H1 (cell line): ENCODE results near the gene PAPOLA. TPM values are rescaled to one million over a fixed set of nuclear protein-coding genes. Genes with fewer than 3 reads are reported as not detected.

Experiments
- CTCF ChIA-PET: fragments of 300-600 bp; sonication (Branson Sonifier 250); formaldehyde crosslinking; loops from one replicate; lab custom pipeline; 2021; ENCODE audit not compliant: partially characterized antibody; lab: Charles Lee
- POLR2A ChIA-PET: fragments of 300-600 bp; sonication (Branson Sonifier 250); formaldehyde crosslinking; loops from one replicate; lab custom pipeline; 2021; ENCODE audit warnings: inconsistent platforms; ENCODE audit not compliant: partially characterized antibody; lab: Charles Lee
- DNase-seq, 2 experiments: peaks; one replicate each; pipeline versions ENCODE4 v3.0.0 to v3.0.0-alpha.2; 2010 to 2022; ENCODE audit warnings: low spot score in 2 of 2, low read depth in 1 of 2, mixed read lengths in 1 of 2
- FAIRE-seq: peaks from 2 replicates; lab custom pipeline; 2011; peaks lifted over from hg19 to GRCh38; lab: Jason Lieb, UNC
- H2AFZ ChIP-seq: 2 replicates; pipeline ENCODE4 v1.8.1; 2012; ENCODE audit warnings: low read length, inconsistent platforms
- H2AK5ac ChIP-seq: 2 replicates; pipeline ENCODE4 v1.6.1; 2013; ENCODE audit warnings: low read depth, low read length
- H2BK120ac ChIP-seq: replicated peaks from 2 replicates; pipeline ENCODE3; 2013; ENCODE audit warnings: low read depth, low read length, inconsistent platforms
- H2BK12ac ChIP-seq: 2 replicates; pipeline ENCODE4 v1.6.1; 2013; ENCODE audit warnings: low read depth, low read length
- H2BK15ac ChIP-seq: 2 replicates; pipeline ENCODE4 v1.6.1; 2013; ENCODE audit warnings: low read length
- H2BK20ac ChIP-seq: 2 replicates; pipeline ENCODE4 v1.6.1; 2013; ENCODE audit warnings: low read length
- H2BK5ac ChIP-seq: 2 replicates; pipeline ENCODE4 v1.6.1; 2013; ENCODE audit warnings: low read depth, low read length
- H3K14ac ChIP-seq: 2 replicates; pipeline ENCODE4 v1.6.1; 2013; ENCODE audit warnings: inconsistent platforms; ENCODE audit not compliant: insufficient read length
- H3K18ac ChIP-seq: 2 replicates; pipeline ENCODE4 v1.6.1; 2013; ENCODE audit warnings: low read length; ENCODE audit errors: extremely low read depth
- H3K23ac ChIP-seq: 2 replicates; pipeline ENCODE4 v1.6.1; 2013; ENCODE audit warnings: inconsistent platforms; ENCODE audit not compliant: insufficient read length
- H3K23me2 ChIP-seq: 2 replicates; pipeline ENCODE4 v1.6.1; 2013; ENCODE audit warnings: low read depth, low read length
- H3K27ac ChIP-seq: 2 replicates; pipeline ENCODE4 v1.6.1; 2011; ENCODE audit warnings: low read depth, low read length, inconsistent platforms
- H3K27me3 ChIP-seq, 4 experiments: replicated peaks in 1 of 4; 1 replicate in 1 of 4; 2 replicates in 3 of 4; pipeline versions ENCODE4 v1.6.1 to v1.8.1; 2011 to 2013; ENCODE audit warnings: low read length in 3 of 4, mild to moderate bottlenecking in 3 of 4, inconsistent platforms in 2 of 4, mixed read lengths in 2 of 4, moderate library complexity in 1 of 4; ENCODE audit not compliant: control insufficient read depth in 3 of 4, insufficient read depth in 3 of 4; ENCODE audit errors: extremely low read depth in 1 of 4
- H3K36me3 ChIP-seq, 4 experiments: 2 replicates each; pipeline versions ENCODE4 v1.6.1 to v1.8.1; 2011 to 2013; ENCODE audit warnings: mild to moderate bottlenecking in 4 of 4, low read length in 3 of 4, moderate library complexity in 2 of 4, control low read depth in 1 of 4, inconsistent platforms in 1 of 4; ENCODE audit not compliant: insufficient read depth in 4 of 4, control insufficient read depth in 2 of 4
- H3K4ac ChIP-seq: replicated peaks from 2 replicates; pipeline ENCODE3; 2013; ENCODE audit warnings: low read length, low read depth, mixed read lengths, inconsistent platforms; ENCODE audit not compliant: insufficient read length
- H3K4me1 ChIP-seq, 4 experiments: replicated peaks in 1 of 4; 1 replicate in 1 of 4; 2 replicates in 3 of 4; pipeline versions ENCODE4 v1.6.1 to v1.8.1; 2011 to 2013; ENCODE audit warnings: low read length in 3 of 4, inconsistent platforms in 2 of 4, mixed read lengths in 1 of 4; ENCODE audit not compliant: insufficient read depth in 4 of 4, control insufficient read depth in 3 of 4
- H3K4me2 ChIP-seq, 2 experiments: 2 replicates each; pipeline versions ENCODE4 v1.6.1 to v1.8.1; 2011 to 2013; ENCODE audit warnings: low read depth in 2 of 2, low read length in 2 of 2, control low read depth in 1 of 2, inconsistent platforms in 1 of 2, mild to moderate bottlenecking in 1 of 2; ENCODE audit not compliant: insufficient read depth in 1 of 2
- H3K4me3 ChIP-seq, 4 experiments: fragments of 200-600, 300-600 bp in 1 of 4; sonication (generic), shearing (Covaris generic), sonication (Bioruptor Twin) in 1 of 4; 2 replicates each; pipeline versions ENCODE4 v1.5.1 to v1.8.1; 2011 to 2016; ENCODE audit warnings: low read length in 4 of 4, low read depth in 3 of 4, control low read depth in 2 of 4, inconsistent platforms in 2 of 4, mild to moderate bottlenecking in 2 of 4, mixed read lengths in 1 of 4, moderate library complexity in 1 of 4; ENCODE audit not compliant: insufficient read depth in 2 of 4; ENCODE audit errors: extremely low read depth in 1 of 4
- H3K56ac ChIP-seq: replicated peaks from 2 replicates; pipeline ENCODE3; 2013; ENCODE audit warnings: low read depth, mild to moderate bottlenecking, mixed read lengths, low read length, inconsistent platforms; ENCODE audit not compliant: insufficient read length
- H3K79me1 ChIP-seq: 2 replicates; pipeline ENCODE4 v1.6.1; 2013; ENCODE audit warnings: low read depth, low read length, control low read depth
- H3K79me2 ChIP-seq, 2 experiments: 2 replicates each; pipeline versions ENCODE4 v1.6.1 to v1.8.1; 2012 to 2013; ENCODE audit warnings: low read length in 2 of 2, mild to moderate bottlenecking in 2 of 2, inconsistent platforms in 1 of 2; ENCODE audit not compliant: insufficient read depth in 2 of 2, control insufficient read depth in 1 of 2
- H3K9ac ChIP-seq, 4 experiments: replicated peaks in 1 of 4; 1 replicate in 1 of 4; 2 replicates in 3 of 4; pipeline versions ENCODE4 v1.6.1 to v1.8.1; 2011 to 2013; ENCODE audit warnings: low read depth in 3 of 4, low read length in 3 of 4, control low read depth in 2 of 4, mild to moderate bottlenecking in 2 of 4, moderate library complexity in 2 of 4, inconsistent platforms in 1 of 4; ENCODE audit errors: extremely low read depth in 1 of 4
- H3K9me3 ChIP-seq, 2 experiments: 2 replicates each; pipeline versions ENCODE4 v1.6.1 to v1.8.1; 2012 to 2013; ENCODE audit warnings: mild to moderate bottlenecking in 2 of 2, moderate library complexity in 2 of 2, control low read depth in 1 of 2, inconsistent platforms in 1 of 2, low read depth in 1 of 2, low read length in 1 of 2, mixed read lengths in 1 of 2; ENCODE audit not compliant: insufficient read depth in 2 of 2
- H4K20me1 ChIP-seq, 2 experiments: replicated peaks in 1 of 2; 2 replicates each; pipeline versions ENCODE3 to v1.8.1; 2011 to 2013; ENCODE audit warnings: inconsistent platforms in 2 of 2, low read length in 2 of 2, mild to moderate bottlenecking in 1 of 2; ENCODE audit not compliant: insufficient read depth in 2 of 2, control insufficient read depth in 1 of 2
- H4K5ac ChIP-seq: 2 replicates; pipeline ENCODE4 v1.6.1; 2013; ENCODE audit warnings: low read length, low read depth, mixed read lengths, inconsistent platforms; ENCODE audit not compliant: insufficient read length
- H4K8ac ChIP-seq: 2 replicates; pipeline ENCODE4 v1.8.0; 2013; ENCODE audit warnings: mild to moderate bottlenecking, moderate library complexity, low read length, inconsistent platforms; ENCODE audit not compliant: insufficient read depth; ENCODE audit errors: extremely low read depth
- H4K91ac ChIP-seq: replicated peaks from 2 replicates; pipeline ENCODE3; 2013; ENCODE audit warnings: low read length, mixed read lengths, inconsistent platforms; ENCODE audit not compliant: insufficient read length
- ATF2 ChIP-seq: IDR thresholded peaks from 2 replicates; pipeline ENCODE4 v1.6.1; 2012; ENCODE audit warnings: low read length, inconsistent platforms
- EGR1 ChIP-seq: IDR thresholded peaks from 2 replicates; pipeline ENCODE4 v1.6.1; 2011; ENCODE audit warnings: low read depth, low read length, borderline replicate concordance
- KDM4A ChIP-seq: IDR thresholded peaks from one replicate; pipeline ENCODE4 v1.7.1; 2012; ENCODE audit warnings: low read depth, mild to moderate bottlenecking, moderate library complexity, low read length, inconsistent platforms; ENCODE audit not compliant: severe bottlenecking
- RAD21 ChIP-seq, 2 experiments: IDR thresholded peaks in 1 of 2; conservative IDR thresholded peaks in 1 of 2; 2 replicates each; pipeline ENCODE4 v1.6.1; 2011; ENCODE audit warnings: low read depth in 2 of 2, low read length in 2 of 2, improper control_type of control experiment in 1 of 2, inconsistent platforms in 1 of 2, mild to moderate bottlenecking in 1 of 2, moderate library complexity in 1 of 2
- SP2 ChIP-seq: IDR thresholded peaks from 2 replicates; pipeline ENCODE4 v1.6.1; 2012; ENCODE audit warnings: mild to moderate bottlenecking, low read length, inconsistent platforms
- SUZ12 ChIP-seq: fragments of 200-600 bp; sonication (generic); IDR thresholded peaks from 2 replicates; pipeline ENCODE4 v1.6.1; 2012; ENCODE audit warnings: mild to moderate bottlenecking, inconsistent platforms, low read length, moderate library complexity, mixed read lengths
- USF2 ChIP-seq: IDR thresholded peaks from 2 replicates; pipeline ENCODE4 v1.6.1; 2011; ENCODE audit warnings: low read length, improper control_type of control experiment
- WGBS, 2 experiments: shearing (Covaris generic) in 1 of 2; methylation state at CpG; one replicate each; pipeline versions ENCODE4 v1.1.6 to v1.1.7; 2013 to 2015; ENCODE audit warnings: low lambda C conversion rate in 2 of 2, mixed read lengths in 2 of 2, inconsistent platforms in 1 of 2, low coverage in 1 of 2, missing lambda C conversion rate in 1 of 2; ENCODE audit not compliant: insufficient replicate concordance in 2 of 2, insufficient coverage in 1 of 2, insufficient read length in 1 of 2; ENCODE audit errors: extremely low coverage in 1 of 2, missing lambda C conversion rate in 1 of 2; 5-methylcytosine and 5-hydroxymethylcytosine counted together
- polyA plus RNA-seq, 7 experiments: library from polyadenylated mRNA; depleted of rRNA in 3 of 7; stranded (reverse) in 5 of 7; unstranded in 2 of 7; fragments of >200 nt in 5 of 7; fragments of 200-250 nt in 2 of 7; gene quantifications; 1 replicate in 5 of 7; 2 replicates in 1 of 7; 4 replicates in 1 of 7; pipeline versions ENCODE4 v1.2.1 to v1.2.3, GENCODE V29; 2011 to 2013; ENCODE audit warnings: missing spikeins in 2 of 7, mixed read lengths in 2 of 7
- total RNA-seq: library from RNA; stranded (reverse); fragmentation: NEBNext Ultra II Directional; extraction: Animal tissue kit (Norgen Biotek cat#: 25700); gene quantifications from 2 replicates; pipeline ENCODE4 v1.2.1, GENCODE V29; 2021

PAPOLA gene
- total and polyA plus RNA-seq, 2 of the 8 experiments (the other 6 are each of a cell fraction or from before 2014, with no cell fraction given): 163 to 239 TPM

- H3K4ac ChIP-seq: no peak overlapping the region
Measured at GRCh38 chr14:96565811-96566210, 63.6 kb downstream of the PAPOLA start.

More at GRCh38 chr14:96565811-96566210, 63.6 kb downstream of the PAPOLA start:
- H3K79me2 ChIP-seq: no peaks in the 10 kb centered on the region
- H3K27me3 ChIP-seq: no peaks in the 10 kb centered on the region
- no peak overlapping the region for H2BK5ac ChIP-seq
- TF ChIP-seq KDM4A (no peak), ATF2 (no peak), SP2 (no peak), USF2 (no peak), SUZ12 (no peak), RAD21 (IDR thresholded peaks at IDR 0.05 in 1 of 2, conservative IDR thresholded peaks at IDR 0.05 in 1 of 2; ENCODE audit: low read depth in 2 of 2, low read length in 2 of 2) (no peak), EGR1 (no peak)
- TF ChIP-seq, all 59 proteins: peak for 0
- Histone ChIP-seq H3K27ac (no peak overlapping the region), H3K14ac (no peak overlapping the region), H4K20me1 (peaks cover 0 to 3% of the 10 kb centered on the region in 2 experiments), H2AFZ (no peak overlapping the region), H4K5ac (no peak overlapping the region), H4K8ac (no peak overlapping the region), H3K56ac (no peak overlapping the region), H2BK120ac (no peak overlapping the region), H3K79me1 (no peaks in the 10 kb centered on the region), H3K23ac (no peak overlapping the region), H3K4me1 (peaks cover 2 to 5% (median 3%) of the 10 kb centered on the region in 4 experiments; a peak in 3 of 7 replicates), H2AK5ac (no peak overlapping the region), H2BK20ac (no peak overlapping the region), H3K23me2 (no peaks in the 10 kb centered on the region), H3K4me2 (no peak overlapping the region), H2BK12ac (no peak overlapping the region), H4K91ac (no peak overlapping the region), H3K9ac (no peak overlapping the region), H3K4me3 (no peak overlapping the region), H3K9me3 (no peaks in the 10 kb centered on the region), H2BK15ac (no peak overlapping the region), H3K36me3 (peaks cover 0 to 61% (median 18%) of the 10 kb centered on the region in 4 experiments), H3K18ac (no peak overlapping the region)
- DNase-seq: no peak
- ChIA-PET POLR2A (no interaction called here), CTCF (interaction anchor here (0.7 to 4.8 kb wide), 6 partner anchors 11 to 59 kb away, joined by 3 to 30 read pairs (median 12); no protein-coding TSS in a partner anchor)
- 92% methylated on average over 2 of the region's 2 CpGs; no CpG with 5 or more reads in 1 of the 2 experiments for WGBS, 2 experiments
- FAIRE-seq: no peak
